ENCODE data around the gene ABHD6.

DNA sequence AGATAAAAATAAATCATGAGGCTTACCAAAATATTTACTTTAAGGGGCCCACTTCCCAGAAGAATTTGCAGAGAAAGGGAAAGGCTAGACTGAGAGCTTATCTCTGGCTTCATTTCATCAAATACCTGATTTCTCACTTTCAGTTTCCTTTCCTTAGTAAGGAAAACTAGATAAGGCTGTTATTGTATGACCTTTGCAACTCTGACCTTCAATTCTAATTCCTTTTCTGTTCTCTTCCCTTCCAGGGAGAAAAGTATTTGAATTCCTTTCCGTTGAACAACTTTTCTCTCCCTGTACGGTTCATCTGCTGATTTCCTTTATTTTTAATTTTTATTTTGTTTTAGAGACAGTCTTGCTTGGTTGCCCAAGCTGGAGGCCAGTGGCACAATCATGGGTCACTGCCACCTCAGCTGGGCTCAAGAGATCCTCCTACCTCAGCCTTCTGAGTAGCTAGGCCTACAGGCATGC is 88.0 kb downstream of the ABHD6 start:
- TF ChIP-seq, protein P1, sequence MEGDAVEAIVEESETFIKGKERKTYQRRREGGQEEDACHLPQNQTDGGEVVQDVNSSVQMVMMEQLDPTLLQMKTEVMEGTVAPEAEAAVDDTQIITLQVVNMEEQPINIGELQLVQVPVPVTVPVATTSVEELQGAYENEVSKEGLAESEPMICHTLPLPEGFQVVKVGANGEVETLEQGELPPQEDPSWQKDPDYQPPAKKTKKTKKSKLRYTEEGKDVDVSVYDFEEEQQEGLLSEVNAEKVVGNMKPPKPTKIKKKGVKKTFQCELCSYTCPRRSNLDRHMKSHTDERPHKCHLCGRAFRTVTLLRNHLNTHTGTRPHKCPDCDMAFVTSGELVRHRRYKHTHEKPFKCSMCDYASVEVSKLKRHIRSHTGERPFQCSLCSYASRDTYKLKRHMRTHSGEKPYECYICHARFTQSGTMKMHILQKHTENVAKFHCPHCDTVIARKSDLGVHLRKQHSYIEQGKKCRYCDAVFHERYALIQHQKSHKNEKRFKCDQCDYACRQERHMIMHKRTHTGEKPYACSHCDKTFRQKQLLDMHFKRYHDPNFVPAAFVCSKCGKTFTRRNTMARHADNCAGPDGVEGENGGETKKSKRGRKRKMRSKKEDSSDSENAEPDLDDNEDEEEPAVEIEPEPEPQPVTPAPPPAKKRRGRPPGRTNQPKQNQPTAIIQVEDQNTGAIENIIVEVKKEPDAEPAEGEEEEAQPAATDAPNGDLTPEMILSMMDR (conservative IDR thresholded peaks at IDR 0.05) = no peak
- no peak for TF ChIP-seq EZH2 (IDR thresholded peaks at IDR 0.05; ENCODE audit: low read depth)
